ENCODE data around the gene RGS6. TPM values are rescaled to one million over a fixed set of nuclear protein-coding genes. Genes with fewer than 3 reads are reported as not detected.

The RGS6 gene
- total RNA-seq, 1 donor from 2014 or later = 0.24 TPM

DNA sequence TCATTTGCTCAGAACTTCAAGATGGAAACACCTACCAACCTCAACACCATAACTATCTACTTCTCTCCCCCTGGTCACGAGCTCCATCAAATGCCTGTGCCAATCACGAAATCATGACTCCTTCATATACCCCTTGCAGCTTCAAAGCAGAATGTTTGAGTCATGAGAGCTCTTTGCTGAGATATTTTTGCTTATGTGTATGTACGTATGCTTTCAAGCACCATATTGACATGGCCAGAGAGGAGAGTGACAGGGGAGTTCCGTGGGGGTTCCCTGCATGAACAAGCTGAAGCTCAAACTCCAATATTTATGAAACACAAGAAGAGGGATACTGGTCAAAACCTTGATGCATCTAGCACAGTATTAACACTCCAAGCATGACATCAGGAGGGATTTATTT is 587.3 kb downstream of the RGS6 start:
- Mint-ChIP-seq H3K4me3 (ENCODE audit: unreplicated experiment) (no peak overlapping the region), H3K27me3 (ENCODE audit: unreplicated experiment) (no peaks in the 10 kb centered on the region), H3K36me3 (ENCODE audit: unreplicated experiment) (no peaks in the 10 kb centered on the region), H3K27ac (ENCODE audit: unreplicated experiment) (no peak overlapping the region), H3K9me3 (ENCODE audit: unreplicated experiment) (peaks cover 14% of the 10 kb centered on the region), H3K4me1 (ENCODE audit: unreplicated experiment) (peaks cover 8% of the 10 kb centered on the region)
- DNase-seq (ENCODE audit: extremely low spot score, unreplicated experiment) = no peak
- TF ChIP-seq, protein P1, sequence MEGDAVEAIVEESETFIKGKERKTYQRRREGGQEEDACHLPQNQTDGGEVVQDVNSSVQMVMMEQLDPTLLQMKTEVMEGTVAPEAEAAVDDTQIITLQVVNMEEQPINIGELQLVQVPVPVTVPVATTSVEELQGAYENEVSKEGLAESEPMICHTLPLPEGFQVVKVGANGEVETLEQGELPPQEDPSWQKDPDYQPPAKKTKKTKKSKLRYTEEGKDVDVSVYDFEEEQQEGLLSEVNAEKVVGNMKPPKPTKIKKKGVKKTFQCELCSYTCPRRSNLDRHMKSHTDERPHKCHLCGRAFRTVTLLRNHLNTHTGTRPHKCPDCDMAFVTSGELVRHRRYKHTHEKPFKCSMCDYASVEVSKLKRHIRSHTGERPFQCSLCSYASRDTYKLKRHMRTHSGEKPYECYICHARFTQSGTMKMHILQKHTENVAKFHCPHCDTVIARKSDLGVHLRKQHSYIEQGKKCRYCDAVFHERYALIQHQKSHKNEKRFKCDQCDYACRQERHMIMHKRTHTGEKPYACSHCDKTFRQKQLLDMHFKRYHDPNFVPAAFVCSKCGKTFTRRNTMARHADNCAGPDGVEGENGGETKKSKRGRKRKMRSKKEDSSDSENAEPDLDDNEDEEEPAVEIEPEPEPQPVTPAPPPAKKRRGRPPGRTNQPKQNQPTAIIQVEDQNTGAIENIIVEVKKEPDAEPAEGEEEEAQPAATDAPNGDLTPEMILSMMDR (IDR thresholded peaks at IDR 0.05) = no peak

GRCh38 chr14:72521045-72521444 is 588.8 kb downstream of the RGS6 start:
- no peak overlapping the region for H3K27ac Mint-ChIP-seq (ENCODE audit: unreplicated experiment)
- no peak overlapping the region for H3K4me3 Mint-ChIP-seq (ENCODE audit: unreplicated experiment)
- H3K27me3 Mint-ChIP-seq (ENCODE audit: unreplicated experiment) = no peaks in the 10 kb centered on the region
- H3K4me1 Mint-ChIP-seq (ENCODE audit: unreplicated experiment) = peaks cover 12% of the 10 kb centered on the region
- H3K36me3 Mint-ChIP-seq (ENCODE audit: unreplicated experiment) = no peaks in the 10 kb centered on the region
- DNase-seq (ENCODE audit: extremely low spot score, unreplicated experiment) = no peak
- TF ChIP-seq, protein P1 (IDR thresholded peaks at IDR 0.05) = no peak
- peaks cover 14% of the 10 kb centered on the region for H3K9me3 Mint-ChIP-seq (ENCODE audit: unreplicated experiment)

GRCh38 chr14:72521968-72522741 is 589.9 kb downstream of the RGS6 start:
- Mint-ChIP-seq H3K27ac (ENCODE audit: unreplicated experiment) (no peak overlapping the region), H3K36me3 (ENCODE audit: unreplicated experiment) (no peaks in the 10 kb centered on the region), H3K9me3 (ENCODE audit: unreplicated experiment) (peaks cover 14% of the 10 kb centered on the region), H3K27me3 (ENCODE audit: unreplicated experiment) (no peaks in the 10 kb centered on the region), H3K4me3 (ENCODE audit: unreplicated experiment) (no peak overlapping the region), H3K4me1 (ENCODE audit: unreplicated experiment) (peaks cover 9% of the 10 kb centered on the region)
- TF ChIP-seq, protein P1 (IDR thresholded peaks at IDR 0.05) = no peak
- DNase-seq (ENCODE audit: extremely low spot score, unreplicated experiment) = no peak

DNA sequence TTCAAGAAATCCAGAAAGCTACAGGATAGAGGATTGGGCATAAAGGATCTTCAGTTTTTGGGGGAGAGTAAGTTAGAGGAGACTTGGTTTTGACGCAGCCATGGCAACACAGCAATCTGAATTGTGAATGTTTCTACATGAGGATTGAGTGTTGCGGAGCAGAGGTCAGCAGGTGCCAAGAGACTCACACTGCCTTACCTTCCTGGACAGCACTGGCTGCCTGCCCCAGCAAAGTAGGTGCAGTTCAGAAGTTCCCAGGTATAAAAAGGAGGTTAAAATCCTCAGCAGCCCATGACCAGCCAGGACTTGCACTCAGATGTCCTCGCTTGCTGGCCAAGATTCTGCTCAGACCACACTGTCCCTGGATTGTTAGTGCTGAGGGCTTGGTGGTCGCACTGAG is 590.6 kb downstream of the RGS6 start:
- no peak overlapping the region for H3K27ac Mint-ChIP-seq (ENCODE audit: unreplicated experiment)
- no peak for DNase-seq (ENCODE audit: extremely low spot score, unreplicated experiment)
- peaks cover 14% of the 10 kb centered on the region for H3K9me3 Mint-ChIP-seq (ENCODE audit: unreplicated experiment)
- H3K4me1 Mint-ChIP-seq (ENCODE audit: unreplicated experiment) = peaks cover 4% of the 10 kb centered on the region
- no peaks in the 10 kb centered on the region for H3K36me3 Mint-ChIP-seq (ENCODE audit: unreplicated experiment)
- TF ChIP-seq, protein P1 (IDR thresholded peaks at IDR 0.05) = no peak
- no peaks in the 10 kb centered on the region for H3K27me3 Mint-ChIP-seq (ENCODE audit: unreplicated experiment)
- no peak overlapping the region for H3K4me3 Mint-ChIP-seq (ENCODE audit: unreplicated experiment)

DNA sequence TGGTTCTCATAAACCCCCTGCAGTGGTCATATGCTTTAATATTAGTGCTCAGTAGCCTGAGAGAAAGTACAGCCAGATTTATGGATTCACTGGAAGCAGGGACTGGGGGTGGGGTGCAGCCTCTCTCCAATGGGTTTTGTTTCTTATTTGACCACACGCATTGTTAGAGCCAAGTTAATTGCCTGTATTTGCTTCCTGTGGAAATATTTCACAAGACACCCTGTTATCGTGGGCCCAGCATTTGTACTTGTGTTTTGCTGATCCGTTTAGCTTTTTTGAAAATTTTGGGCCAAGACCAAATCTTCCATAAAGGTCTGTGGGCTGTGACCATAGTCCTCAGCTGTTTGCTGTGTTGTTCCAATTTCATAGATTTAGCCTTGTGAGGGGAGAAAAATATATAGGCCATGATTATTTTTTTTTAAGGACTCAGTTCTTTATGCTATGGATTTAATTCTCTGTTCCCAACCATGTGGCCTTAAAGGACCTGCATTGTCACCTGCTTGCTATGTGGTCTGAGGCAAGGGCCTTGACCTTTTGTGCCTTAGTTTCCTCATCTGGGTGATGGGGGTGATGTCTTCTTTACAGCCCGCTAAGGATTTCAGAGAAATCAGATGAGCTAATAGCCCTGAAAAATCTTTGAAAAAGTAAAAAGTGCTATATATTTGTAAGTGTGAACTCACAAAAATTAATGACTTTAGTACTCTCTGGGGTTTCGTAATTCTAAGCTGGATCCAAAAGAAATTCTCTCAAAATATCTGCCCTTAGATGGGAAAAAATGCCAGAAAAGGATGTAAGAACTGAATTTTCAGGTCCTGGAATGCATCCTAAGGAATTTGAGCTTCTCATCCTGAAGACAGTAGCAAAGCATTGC is 591.4 kb downstream of the RGS6 start:
- Mint-ChIP-seq H3K4me1 (ENCODE audit: unreplicated experiment) (peaks cover 6% of the 10 kb centered on the region), H3K4me3 (ENCODE audit: unreplicated experiment) (no peak overlapping the region), H3K36me3 (ENCODE audit: unreplicated experiment) (no peaks in the 10 kb centered on the region), H3K27ac (ENCODE audit: unreplicated experiment) (no peak overlapping the region), H3K27me3 (ENCODE audit: unreplicated experiment) (no peaks in the 10 kb centered on the region), H3K9me3 (ENCODE audit: unreplicated experiment) (peaks cover 14% of the 10 kb centered on the region)
- TF ChIP-seq, protein P1 (IDR thresholded peaks at IDR 0.05) = no peak
- DNase-seq (ENCODE audit: extremely low spot score, unreplicated experiment) = no peak

Measured in osteocyte (in vitro differentiated cells).